GM10266 (cell line): Measurements from ENCODE around the gene OAS1.

Experiments
- DNase-seq: peaks from one replicate; pipeline ENCODE4 v3.0.0; 2012; ENCODE audit errors: extremely low spot score
- CTCF ChIP-seq: IDR thresholded peaks from 2 replicates; pipeline ENCODE4 v1.5.1; 2012; ENCODE audit warnings: mild to moderate bottlenecking, low read depth; ENCODE audit not compliant: control insufficient read depth, insufficient read depth; ENCODE audit errors: missing control alignments

Gene OAS1

GRCh38 chr12:112928978-112929377, 22.2 kb downstream of the OAS1 start:
- TF ChIP-seq CTCF, result no peak
- DNase-seq, result no peak

GRCh38 chr12:112929715-112930114, 23.0 kb downstream of the OAS1 start:
- no peak for DNase-seq
- no peak for TF ChIP-seq CTCF

DNA sequence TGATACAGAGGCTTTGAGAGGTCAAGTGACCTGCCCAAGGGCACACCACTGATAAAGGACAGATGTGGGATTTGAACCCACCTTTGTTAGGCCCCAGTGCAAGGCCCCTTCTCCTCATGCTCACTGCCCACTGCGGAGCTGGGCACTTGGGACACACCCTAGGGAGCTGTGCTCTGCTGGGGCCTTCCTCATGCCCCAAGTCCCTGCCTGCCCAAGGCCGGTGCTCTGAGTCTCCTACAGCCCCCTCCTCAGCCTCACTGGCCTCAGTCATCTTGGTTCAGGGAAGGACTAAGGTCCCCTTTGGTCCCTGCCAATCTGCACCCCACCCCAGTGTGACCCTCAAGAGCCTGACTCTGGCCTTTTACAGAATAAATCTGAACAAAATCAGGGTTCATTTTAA, 23.6 kb downstream of the OAS1 start:
- DNase-seq, result no peak
- no peak for TF ChIP-seq CTCF

- DNase-seq, result no peak
- no peak for TF ChIP-seq CTCF
Measured at GRCh38 chr12:112932485-112933128, 25.8 kb downstream of the OAS1 start.

- no peak for DNase-seq
- no peak for TF ChIP-seq CTCF
Measured at GRCh38 chr12:112933129-112933505, 26.4 kb downstream of the OAS1 start.

DNA sequence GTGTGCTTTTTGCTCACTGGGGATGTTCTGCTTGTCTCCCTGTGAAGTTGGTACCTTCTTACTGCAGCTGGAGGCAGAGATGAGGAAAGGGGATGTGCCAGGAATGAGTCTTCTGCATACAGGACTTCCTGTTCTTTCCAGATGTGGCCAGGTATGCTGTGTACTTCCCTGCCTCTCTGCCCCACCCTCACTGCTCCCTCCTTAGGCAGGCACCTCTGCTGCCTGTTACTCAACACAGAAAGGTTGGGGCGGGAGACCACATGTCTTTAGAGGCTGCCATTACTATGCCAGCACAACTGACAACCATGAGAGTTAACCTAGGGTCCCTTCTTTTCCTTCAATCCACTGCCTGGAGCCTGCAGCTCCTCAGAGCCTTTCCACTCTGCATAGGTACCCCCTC, 29.5 kb downstream of the OAS1 start:
- no peak for TF ChIP-seq CTCF

GRCh38 chr12:112936927-112937326, 30.2 kb downstream of the OAS1 start:
- DNase-seq, result no peak
- no peak for TF ChIP-seq CTCF

More for the DNA sequence above, 29.5 kb downstream of the OAS1 start:
- no peak for DNase-seq
